K562 (cell line): ENCODE data around the gene IQCE.

ENCODE experiments used
- CTCF ChIP-seq, 3 experiments: IDR thresholded peaks in 2 of 3; conservative IDR thresholded peaks in 1 of 3; 2 replicates each; pipeline ENCODE4 v1.5.1; 2011 to 2012; ENCODE audit warnings: low read length in 3 of 3, mild to moderate bottlenecking in 3 of 3, control low read depth in 2 of 3, improper control_type of control experiment in 1 of 3, inconsistent platforms in 1 of 3, low read depth in 1 of 3, mixed read lengths in 1 of 3, moderate library complexity in 1 of 3; ENCODE audit not compliant: insufficient read depth in 2 of 3
- POLR2A ChIP-seq: fragments of 450-650 bp; conservative IDR thresholded peaks from 2 replicates; pipeline ENCODE4 v1.6.1; 2016

GRCh38 chr7:2662273-2663120 is 103.7 kb downstream of the IQCE start:
- TF ChIP-seq POLR2A (no peak), CTCF (IDR thresholded peaks at IDR 0.05 in 2 of 3, conservative IDR thresholded peaks at IDR 0.05 in 1 of 3; ENCODE audit: insufficient read depth in 2 of 3, low read depth in 1 of 3, low read length in 3 of 3) (no peak)
